ENCODE results near the gene ALOX12B. TPM values are rescaled to one million over a fixed set of nuclear protein-coding genes. Genes with fewer than 3 reads are reported as not detected.

The ALOX12B gene
- total and polyA plus RNA-seq, 2 of the 13 experiments (the other 11 are each of a cell fraction or from before 2014, with no cell fraction given) = 0.13 TPM; not detected in 1

DNA sequence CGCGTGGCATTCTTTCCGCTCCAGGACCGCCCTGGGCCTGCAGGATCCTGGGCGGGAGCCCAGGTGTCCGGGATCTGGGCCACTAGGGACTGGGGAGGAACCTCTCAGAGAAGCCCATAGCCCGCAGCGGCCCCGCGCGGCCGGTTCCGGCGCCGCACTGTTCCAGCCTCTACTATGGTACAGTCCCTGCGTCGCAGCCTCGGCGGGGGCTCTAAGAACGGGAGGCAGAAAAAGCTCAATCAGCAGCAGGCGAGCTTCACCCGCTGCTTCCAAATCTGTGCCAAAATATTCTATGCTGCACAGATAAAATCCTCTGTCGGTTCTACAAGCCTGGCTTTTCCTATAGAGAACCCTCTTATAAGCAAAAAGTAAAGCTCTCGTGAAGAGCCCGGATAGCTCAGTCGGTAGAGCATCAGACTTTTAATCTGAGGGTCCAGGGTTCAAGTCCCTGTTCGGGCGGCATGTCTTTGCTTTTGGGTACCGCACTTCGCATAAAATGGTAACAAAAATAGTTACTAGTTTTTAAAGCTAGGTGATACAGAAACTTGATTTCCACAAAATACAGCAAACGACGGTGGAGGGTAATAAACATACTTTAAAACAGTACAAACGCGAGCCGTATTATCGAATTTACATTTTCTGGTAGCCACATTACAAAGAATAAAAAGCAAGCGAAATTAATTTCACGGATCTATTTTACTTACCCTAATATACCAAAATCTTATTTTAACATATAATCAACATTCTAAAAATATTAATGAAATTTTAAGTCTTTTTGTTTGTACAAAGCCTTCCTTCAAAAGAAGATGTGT, 31.5 kb upstream of the ALOX12B start (continued):
- TF ChIP-seq, protein P1, sequence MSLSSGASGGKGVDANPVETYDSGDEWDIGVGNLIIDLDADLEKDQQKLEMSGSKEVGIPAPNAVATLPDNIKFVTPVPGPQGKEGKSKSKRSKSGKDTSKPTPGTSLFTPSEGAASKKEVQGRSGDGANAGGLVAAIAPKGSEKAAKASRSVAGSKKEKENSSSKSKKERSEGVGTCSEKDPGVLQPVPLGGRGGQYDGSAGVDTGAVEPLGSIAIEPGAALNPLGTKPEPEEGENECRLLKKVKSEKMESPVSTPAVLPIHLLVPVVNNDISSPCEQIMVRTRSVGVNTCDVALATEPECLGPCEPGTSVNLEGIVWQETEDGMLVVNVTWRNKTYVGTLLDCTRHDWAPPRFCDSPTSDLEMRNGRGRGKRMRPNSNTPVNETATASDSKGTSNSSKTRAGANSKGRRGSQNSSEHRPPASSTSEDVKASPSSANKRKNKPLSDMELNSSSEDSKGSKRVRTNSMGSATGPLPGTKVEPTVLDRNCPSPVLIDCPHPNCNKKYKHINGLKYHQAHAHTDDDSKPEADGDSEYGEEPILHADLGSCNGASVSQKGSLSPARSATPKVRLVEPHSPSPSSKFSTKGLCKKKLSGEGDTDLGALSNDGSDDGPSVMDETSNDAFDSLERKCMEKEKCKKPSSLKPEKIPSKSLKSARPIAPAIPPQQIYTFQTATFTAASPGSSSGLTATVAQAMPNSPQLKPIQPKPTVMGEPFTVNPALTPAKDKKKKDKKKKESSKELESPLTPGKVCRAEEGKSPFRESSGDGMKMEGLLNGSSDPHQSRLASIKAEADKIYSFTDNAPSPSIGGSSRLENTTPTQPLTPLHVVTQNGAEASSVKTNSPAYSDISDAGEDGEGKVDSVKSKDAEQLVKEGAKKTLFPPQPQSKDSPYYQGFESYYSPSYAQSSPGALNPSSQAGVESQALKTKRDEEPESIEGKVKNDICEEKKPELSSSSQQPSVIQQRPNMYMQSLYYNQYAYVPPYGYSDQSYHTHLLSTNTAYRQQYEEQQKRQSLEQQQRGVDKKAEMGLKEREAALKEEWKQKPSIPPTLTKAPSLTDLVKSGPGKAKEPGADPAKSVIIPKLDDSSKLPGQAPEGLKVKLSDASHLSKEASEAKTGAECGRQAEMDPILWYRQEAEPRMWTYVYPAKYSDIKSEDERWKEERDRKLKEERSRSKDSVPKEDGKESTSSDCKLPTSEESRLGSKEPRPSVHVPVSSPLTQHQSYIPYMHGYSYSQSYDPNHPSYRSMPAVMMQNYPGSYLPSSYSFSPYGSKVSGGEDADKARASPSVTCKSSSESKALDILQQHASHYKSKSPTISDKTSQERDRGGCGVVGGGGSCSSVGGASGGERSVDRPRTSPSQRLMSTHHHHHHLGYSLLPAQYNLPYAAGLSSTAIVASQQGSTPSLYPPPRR (CRISPR knock-in tag; IDR thresholded peaks at IDR 0.05; ENCODE audit: borderline replicate concordance) = no peak
- TF ChIP-seq, protein P2, sequence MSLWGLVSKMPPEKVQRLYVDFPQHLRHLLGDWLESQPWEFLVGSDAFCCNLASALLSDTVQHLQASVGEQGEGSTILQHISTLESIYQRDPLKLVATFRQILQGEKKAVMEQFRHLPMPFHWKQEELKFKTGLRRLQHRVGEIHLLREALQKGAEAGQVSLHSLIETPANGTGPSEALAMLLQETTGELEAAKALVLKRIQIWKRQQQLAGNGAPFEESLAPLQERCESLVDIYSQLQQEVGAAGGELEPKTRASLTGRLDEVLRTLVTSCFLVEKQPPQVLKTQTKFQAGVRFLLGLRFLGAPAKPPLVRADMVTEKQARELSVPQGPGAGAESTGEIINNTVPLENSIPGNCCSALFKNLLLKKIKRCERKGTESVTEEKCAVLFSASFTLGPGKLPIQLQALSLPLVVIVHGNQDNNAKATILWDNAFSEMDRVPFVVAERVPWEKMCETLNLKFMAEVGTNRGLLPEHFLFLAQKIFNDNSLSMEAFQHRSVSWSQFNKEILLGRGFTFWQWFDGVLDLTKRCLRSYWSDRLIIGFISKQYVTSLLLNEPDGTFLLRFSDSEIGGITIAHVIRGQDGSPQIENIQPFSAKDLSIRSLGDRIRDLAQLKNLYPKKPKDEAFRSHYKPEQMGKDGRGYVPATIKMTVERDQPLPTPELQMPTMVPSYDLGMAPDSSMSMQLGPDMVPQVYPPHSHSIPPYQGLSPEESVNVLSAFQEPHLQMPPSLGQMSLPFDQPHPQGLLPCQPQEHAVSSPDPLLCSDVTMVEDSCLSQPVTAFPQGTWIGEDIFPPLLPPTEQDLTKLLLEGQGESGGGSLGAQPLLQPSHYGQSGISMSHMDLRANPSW (CRISPR knock-in tag; IDR thresholded peaks at IDR 0.05; ENCODE audit: borderline replicate concordance) = no peak
- TF ChIP-seq, protein P3, sequence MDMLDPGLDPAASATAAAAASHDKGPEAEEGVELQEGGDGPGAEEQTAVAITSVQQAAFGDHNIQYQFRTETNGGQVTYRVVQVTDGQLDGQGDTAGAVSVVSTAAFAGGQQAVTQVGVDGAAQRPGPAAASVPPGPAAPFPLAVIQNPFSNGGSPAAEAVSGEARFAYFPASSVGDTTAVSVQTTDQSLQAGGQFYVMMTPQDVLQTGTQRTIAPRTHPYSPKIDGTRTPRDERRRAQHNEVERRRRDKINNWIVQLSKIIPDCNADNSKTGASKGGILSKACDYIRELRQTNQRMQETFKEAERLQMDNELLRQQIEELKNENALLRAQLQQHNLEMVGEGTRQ (IDR thresholded peaks at IDR 0.05; ENCODE audit: low read depth, low read length) = no peak
- TF ChIP-seq, protein P3 (CRISPR knock-in tag; IDR thresholded peaks at IDR 0.05; ENCODE audit: borderline replicate concordance) = no peak
- TF ChIP-seq KMT2B (CRISPR knock-in tag; IDR thresholded peaks at IDR 0.05) (no peak), SALL1 (CRISPR knock-in tag; IDR thresholded peaks at IDR 0.05) (peak; percentile 46), ZNF660 (CRISPR knock-in tag; IDR thresholded peaks at IDR 0.05; ENCODE audit: borderline replicate concordance, low read depth) (no peak)
- TF ChIP-seq, protein P4, sequence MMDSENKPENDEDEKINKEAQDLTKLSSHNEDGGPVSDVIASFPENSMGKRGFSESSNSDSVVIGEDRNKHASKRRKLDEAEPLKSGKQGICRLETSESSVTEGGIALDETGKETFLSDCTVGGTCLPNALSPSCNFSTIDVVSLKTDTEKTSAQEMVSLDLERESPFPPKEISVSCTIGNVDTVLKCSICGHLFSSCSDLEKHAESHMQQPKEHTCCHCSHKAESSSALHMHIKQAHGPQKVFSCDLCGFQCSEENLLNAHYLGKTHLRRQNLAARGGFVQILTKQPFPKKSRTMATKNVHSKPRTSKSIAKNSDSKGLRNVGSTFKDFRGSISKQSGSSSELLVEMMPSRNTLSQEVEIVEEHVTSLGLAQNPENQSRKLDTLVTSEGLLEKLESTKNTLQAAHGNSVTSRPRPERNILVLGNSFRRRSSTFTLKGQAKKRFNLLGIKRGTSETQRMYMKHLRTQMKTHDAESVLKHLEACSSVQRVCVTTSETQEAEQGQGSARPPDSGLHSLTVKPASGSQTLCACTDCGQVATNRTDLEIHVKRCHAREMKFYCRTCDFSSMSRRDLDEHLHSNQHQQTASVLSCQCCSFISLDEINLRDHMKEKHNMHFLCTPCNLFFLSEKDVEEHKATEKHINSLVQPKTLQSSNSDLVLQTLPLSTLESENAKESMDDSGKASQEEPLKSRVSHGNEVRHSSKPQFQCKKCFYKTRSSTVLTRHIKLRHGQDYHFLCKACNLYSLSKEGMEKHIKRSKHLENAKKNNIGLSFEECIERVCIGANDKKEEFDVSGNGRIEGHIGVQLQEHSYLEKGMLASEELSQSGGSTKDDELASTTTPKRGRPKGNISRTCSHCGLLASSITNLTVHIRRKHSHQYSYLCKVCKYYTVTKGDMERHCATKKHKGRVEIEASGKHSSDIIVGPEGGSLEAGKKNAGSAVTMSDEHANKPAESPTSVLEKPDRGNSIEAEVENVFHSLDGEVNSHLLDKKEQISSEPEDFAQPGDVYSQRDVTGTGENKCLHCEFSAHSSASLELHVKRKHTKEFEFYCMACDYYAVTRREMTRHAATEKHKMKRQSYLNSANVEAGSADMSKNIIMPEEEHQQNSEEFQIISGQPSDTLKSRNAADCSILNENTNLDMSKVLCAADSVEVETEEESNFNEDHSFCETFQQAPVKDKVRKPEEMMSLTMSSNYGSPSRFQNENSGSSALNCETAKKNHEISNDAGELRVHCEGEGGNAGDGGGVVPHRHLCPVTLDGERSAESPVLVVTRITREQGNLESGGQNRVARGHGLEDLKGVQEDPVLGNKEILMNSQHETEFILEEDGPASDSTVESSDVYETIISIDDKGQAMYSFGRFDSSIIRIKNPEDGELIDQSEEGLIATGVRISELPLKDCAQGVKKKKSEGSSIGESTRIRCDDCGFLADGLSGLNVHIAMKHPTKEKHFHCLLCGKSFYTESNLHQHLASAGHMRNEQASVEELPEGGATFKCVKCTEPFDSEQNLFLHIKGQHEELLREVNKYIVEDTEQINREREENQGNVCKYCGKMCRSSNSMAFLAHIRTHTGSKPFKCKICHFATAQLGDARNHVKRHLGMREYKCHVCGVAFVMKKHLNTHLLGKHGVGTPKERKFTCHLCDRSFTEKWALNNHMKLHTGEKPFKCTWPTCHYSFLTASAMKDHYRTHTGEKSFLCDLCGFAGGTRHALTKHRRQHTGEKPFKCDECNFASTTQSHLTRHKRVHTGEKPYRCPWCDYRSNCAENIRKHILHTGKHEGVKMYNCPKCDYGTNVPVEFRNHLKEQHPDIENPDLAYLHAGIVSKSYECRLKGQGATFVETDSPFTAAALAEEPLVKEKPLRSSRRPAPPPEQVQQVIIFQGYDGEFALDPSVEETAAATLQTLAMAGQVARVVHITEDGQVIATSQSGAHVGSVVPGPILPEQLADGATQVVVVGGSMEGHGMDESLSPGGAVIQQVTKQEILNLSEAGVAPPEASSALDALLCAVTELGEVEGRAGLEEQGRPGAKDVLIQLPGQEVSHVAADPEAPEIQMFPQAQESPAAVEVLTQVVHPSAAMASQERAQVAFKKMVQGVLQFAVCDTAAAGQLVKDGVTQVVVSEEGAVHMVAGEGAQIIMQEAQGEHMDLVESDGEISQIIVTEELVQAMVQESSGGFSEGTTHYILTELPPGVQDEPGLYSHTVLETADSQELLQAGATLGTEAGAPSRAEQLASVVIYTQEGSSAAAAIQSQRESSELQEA (CRISPR knock-in tag; IDR thresholded peaks at IDR 0.05; ENCODE audit: not compliant biosample characterization) = no peak

Data from HepG2 (cell line).